ENCODE measurements around the gene GPR55. TPM values are rescaled to one million over a fixed set of nuclear protein-coding genes. Genes with fewer than 3 reads are reported as not detected.

Gene GPR55
- total RNA-seq, 4 donors from 2014 or later: 0.72 to 1.2 TPM; not detected in 2

DNA sequence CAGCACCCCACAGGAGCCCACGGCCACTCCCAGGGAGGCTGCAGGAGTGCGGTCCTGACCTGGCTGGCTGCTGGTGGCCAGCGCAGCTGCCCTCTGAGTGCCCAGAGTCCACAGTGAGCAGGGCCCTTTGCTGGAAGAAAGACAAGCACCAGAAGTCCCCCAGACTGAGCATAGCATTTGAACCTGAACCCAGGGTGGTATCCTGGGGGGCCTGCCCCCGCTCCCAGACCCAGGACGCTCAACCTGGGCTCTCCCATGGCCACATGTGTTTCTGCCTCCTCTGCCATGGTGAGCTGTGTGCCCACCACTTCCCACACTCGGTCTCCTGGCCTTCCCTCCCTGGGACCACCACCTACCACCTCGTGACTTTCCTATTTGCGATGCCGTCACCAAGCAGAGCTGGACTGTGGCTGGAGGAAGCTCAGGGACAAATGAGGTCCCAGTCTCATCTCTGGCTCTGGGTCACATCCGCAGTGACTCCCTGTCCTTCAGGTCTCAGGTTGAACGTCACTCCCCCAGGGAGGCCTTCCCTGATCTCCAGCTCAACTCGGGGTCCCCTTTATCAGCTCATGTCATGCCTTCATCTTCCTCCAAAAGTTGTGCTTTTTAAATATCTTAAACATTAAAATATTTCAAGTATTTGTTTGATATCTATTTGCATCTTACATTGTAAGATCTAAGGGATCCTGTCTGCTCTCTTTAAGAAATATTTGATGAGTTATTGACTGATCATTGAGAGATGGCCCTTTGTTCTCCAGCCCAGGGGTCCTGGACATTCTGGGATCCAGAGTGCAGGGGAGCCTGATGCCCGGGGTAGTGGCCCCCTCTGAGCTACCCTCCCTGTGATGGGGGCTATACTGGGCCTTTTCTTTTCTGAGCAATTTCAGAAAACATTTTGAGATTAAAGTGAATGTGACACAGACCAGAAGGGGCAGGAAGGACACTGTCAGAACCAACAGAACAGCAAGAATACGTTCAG, 16.4 kb upstream of the GPR55 start:
- Histone ChIP-seq H3K27me3 (peaks cover 3% of the 10 kb centered on the region), H3K9me3 (no peaks in the 10 kb centered on the region), H3K36me3 (no peaks in the 10 kb centered on the region), H3K27ac (no peak overlapping the region), H3K4me1 (peaks cover 3% of the 10 kb centered on the region), H3K4me3 (no peak overlapping the region)
- TF ChIP-seq, protein P1, sequence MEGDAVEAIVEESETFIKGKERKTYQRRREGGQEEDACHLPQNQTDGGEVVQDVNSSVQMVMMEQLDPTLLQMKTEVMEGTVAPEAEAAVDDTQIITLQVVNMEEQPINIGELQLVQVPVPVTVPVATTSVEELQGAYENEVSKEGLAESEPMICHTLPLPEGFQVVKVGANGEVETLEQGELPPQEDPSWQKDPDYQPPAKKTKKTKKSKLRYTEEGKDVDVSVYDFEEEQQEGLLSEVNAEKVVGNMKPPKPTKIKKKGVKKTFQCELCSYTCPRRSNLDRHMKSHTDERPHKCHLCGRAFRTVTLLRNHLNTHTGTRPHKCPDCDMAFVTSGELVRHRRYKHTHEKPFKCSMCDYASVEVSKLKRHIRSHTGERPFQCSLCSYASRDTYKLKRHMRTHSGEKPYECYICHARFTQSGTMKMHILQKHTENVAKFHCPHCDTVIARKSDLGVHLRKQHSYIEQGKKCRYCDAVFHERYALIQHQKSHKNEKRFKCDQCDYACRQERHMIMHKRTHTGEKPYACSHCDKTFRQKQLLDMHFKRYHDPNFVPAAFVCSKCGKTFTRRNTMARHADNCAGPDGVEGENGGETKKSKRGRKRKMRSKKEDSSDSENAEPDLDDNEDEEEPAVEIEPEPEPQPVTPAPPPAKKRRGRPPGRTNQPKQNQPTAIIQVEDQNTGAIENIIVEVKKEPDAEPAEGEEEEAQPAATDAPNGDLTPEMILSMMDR (IDR thresholded peaks at IDR 0.05): no peak
- no peak for TF ChIP-seq POLR2AphosphoS5 (IDR thresholded peaks at IDR 0.05)
- no peak for TF ChIP-seq POLR2A (IDR thresholded peaks at IDR 0.05)
- TF ChIP-seq EP300 (IDR thresholded peaks at IDR 0.05): no peak
- WGBS: 86% methylated on average over 12 of the region's 14 CpGs
- DNase-seq (ENCODE audit: low spot score in 2 of 2): no peak

GRCh38 chr2:230940471-230940815, 15.4 kb upstream of the GPR55 start:
- WGBS: 87% methylated on average over 5 of the region's 9 CpGs
- Histone ChIP-seq H3K4me3 (no peak overlapping the region), H3K9me3 (no peaks in the 10 kb centered on the region), H3K36me3 (no peaks in the 10 kb centered on the region), H3K27ac (no peak overlapping the region), H3K4me1 (peaks cover 3% of the 10 kb centered on the region), H3K27me3 (peaks cover 3% of the 10 kb centered on the region)
- TF ChIP-seq POLR2AphosphoS5 (IDR thresholded peaks at IDR 0.05) (no peak), POLR2A (IDR thresholded peaks at IDR 0.05) (no peak), EP300 (IDR thresholded peaks at IDR 0.05) (no peak)
- TF ChIP-seq, protein P1 (IDR thresholded peaks at IDR 0.05): no peak
- DNase-seq (ENCODE audit: low spot score in 2 of 2): no peak

DNA sequence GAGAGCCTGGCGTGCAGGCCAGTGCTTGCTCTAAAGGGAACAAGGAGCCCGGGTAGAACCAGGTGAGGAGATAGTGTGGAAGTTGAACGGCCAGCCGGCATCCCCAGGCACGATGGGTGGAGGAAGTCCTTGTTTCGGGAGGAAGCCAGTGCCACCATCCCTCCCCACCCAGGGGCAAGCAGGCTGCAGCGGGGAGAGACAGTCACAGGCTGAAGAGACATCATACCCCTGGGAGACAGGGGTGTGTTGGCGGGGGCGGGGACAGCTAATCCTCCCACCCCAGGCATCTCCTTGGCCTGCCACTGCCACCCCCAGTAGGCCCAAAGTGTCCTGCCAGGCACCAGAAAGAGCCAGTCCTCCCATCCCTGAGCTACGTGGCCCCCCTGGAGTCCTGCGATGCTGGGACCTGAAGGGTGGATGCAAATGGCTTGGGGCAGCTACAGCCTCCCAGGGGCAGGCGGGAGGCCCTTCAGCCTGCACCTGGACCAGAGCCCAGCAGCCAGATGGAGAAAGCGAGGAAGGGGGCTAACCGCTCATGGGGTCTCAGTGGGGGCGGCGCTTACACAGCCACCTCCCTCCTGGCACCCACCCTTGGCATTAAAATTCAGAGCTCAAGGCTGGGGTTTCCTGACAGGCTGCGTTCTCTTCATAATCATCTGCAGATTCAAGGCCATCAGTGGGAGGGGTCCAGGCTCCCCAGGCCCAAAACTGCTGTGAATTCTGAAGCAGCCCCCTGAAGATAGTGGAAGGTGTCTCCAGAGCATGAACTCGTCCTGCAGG, 14.8 kb upstream of the GPR55 start:
- Histone ChIP-seq H3K27me3 (peaks cover 8% of the 10 kb centered on the region), H3K27ac (no peak overlapping the region), H3K4me3 (no peak overlapping the region), H3K36me3 (no peaks in the 10 kb centered on the region), H3K9me3 (no peaks in the 10 kb centered on the region), H3K4me1 (peaks cover 3% of the 10 kb centered on the region)
- DNase-seq (ENCODE audit: low spot score in 2 of 2): no peak
- TF ChIP-seq POLR2AphosphoS5 (IDR thresholded peaks at IDR 0.05) (no peak), EP300 (IDR thresholded peaks at IDR 0.05) (no peak), POLR2A (IDR thresholded peaks at IDR 0.05) (no peak)
- TF ChIP-seq, protein P1 (IDR thresholded peaks at IDR 0.05): no peak
- WGBS: 91% methylated on average over 12 of the region's 18 CpGs

GRCh38 chr2:230939066-230939591, 14.1 kb upstream of the GPR55 start:
- no peaks in the 10 kb centered on the region for H3K36me3 ChIP-seq
- H3K4me3 ChIP-seq: no peak overlapping the region
- no peak overlapping the region for H3K27ac ChIP-seq
- 99% methylated on average over 7 of the region's 7 CpGs for WGBS
- H3K4me1 ChIP-seq: peaks cover 3% of the 10 kb centered on the region
- H3K27me3 ChIP-seq: peaks cover 9% of the 10 kb centered on the region
- TF ChIP-seq POLR2A (IDR thresholded peaks at IDR 0.05) (no peak), POLR2AphosphoS5 (IDR thresholded peaks at IDR 0.05) (no peak), EP300 (IDR thresholded peaks at IDR 0.05) (no peak)
- TF ChIP-seq, protein P1 (IDR thresholded peaks at IDR 0.05): no peak
- no peak for DNase-seq (ENCODE audit: low spot score in 2 of 2)
- no peaks in the 10 kb centered on the region for H3K9me3 ChIP-seq
